Chondrocyte (in vitro differentiated cells): Measurements from ENCODE around the gene CHMP4A. TPM values are rescaled to one million over a fixed set of nuclear protein-coding genes. Genes with fewer than 3 reads are reported as not detected.

ENCODE experiments used
- DNase-seq: peaks from one replicate; pipeline ENCODE4 v3.0.0; 2021; ENCODE audit warnings: mixed read lengths, low spot score
- H3K27ac Mint-ChIP-seq: one replicate; pipeline ENCODE4 v1.8.0; 2021; ENCODE audit warnings: mild to moderate bottlenecking, moderate library complexity, mixed read lengths; ENCODE audit not compliant: unreplicated experiment
- H3K27me3 Mint-ChIP-seq: 2 replicates; pipeline ENCODE4 v1.8.0; 2021; ENCODE audit warnings: low read depth, mixed read lengths
- H3K36me3 Mint-ChIP-seq: 2 replicates; pipeline ENCODE4 v1.8.0; 2021; ENCODE audit warnings: low read depth, mixed read lengths
- H3K4me1 Mint-ChIP-seq: 2 replicates; pipeline ENCODE4 v1.8.0; 2021; ENCODE audit warnings: low read depth, mild to moderate bottlenecking, mixed read lengths
- H3K4me3 Mint-ChIP-seq: one replicate; pipeline ENCODE4 v1.8.0; 2021; ENCODE audit warnings: mild to moderate bottlenecking, moderate library complexity, mixed read lengths; ENCODE audit not compliant: unreplicated experiment
- H3K9me3 Mint-ChIP-seq: 2 replicates; pipeline ENCODE4 v1.8.0; 2021; ENCODE audit warnings: low read depth, mixed read lengths
- CTCF ChIP-seq: fragments of 200-600 bp; sonication (generic); IDR thresholded peaks from 2 replicates; pipeline ENCODE4 v1.5.0; 2021; ENCODE audit warnings: antibody characterized with exemption, mild to moderate bottlenecking, moderate library complexity
- total RNA-seq: library from RNA; stranded (reverse); gene quantifications from 3 replicates; pipeline ENCODE4 v1.2.1, GENCODE V29; 2021

Gene CHMP4A
- total RNA-seq, 1 donor from 2014 or later: 35.3 TPM

- H3K27me3 Mint-ChIP-seq: no peaks in the 10 kb centered on the region
- H3K4me3 Mint-ChIP-seq: peak overlapping the region; percentile 98
- H3K27ac Mint-ChIP-seq: peak overlapping the region; percentile 15
- DNase-seq: no peak
- H3K9me3 Mint-ChIP-seq: no peaks in the 10 kb centered on the region
- H3K4me1 Mint-ChIP-seq: peaks cover 54% of the 10 kb centered on the region
- no peak for TF ChIP-seq CTCF
- peaks cover 21% of the 10 kb centered on the region for H3K36me3 Mint-ChIP-seq
Measured at GRCh38 chr14:24233538-24233866, 20.2 kb upstream of the CHMP4A start.

- no peak for DNase-seq
- no peaks in the 10 kb centered on the region for H3K9me3 Mint-ChIP-seq
- peak; percentile 1 for TF ChIP-seq CTCF
- H3K27me3 Mint-ChIP-seq: no peaks in the 10 kb centered on the region
- H3K36me3 Mint-ChIP-seq: peaks cover 16% of the 10 kb centered on the region
- H3K27ac Mint-ChIP-seq: peak within 1 kb of the TSS; percentile 100
- peaks cover 48% of the 10 kb centered on the region for H3K4me1 Mint-ChIP-seq
- H3K4me3 Mint-ChIP-seq: peak within 1 kb of the TSS; percentile 98
Measured at GRCh38 chr14:24232645-24233537, 19.6 kb upstream of the CHMP4A start, which contains the start of gene GMPR2. Gene GMPR2 (plus strand): TSS chr14:24232929. CDS start chr14:24233254, 325 bp downstream.

GRCh38 chr14:24232121-24232644, 18.9 kb upstream of the CHMP4A start, which contains the start of gene NEDD8:
Gene NEDD8 (minus strand): TSS chr14:24232367. CDS start chr14:24232267, 100 bp downstream.
- no peaks in the 10 kb centered on the region for H3K27me3 Mint-ChIP-seq
- peaks cover 12% of the 10 kb centered on the region for H3K36me3 Mint-ChIP-seq
- H3K4me3 Mint-ChIP-seq: peak within 1 kb of the TSS; percentile 98
- H3K27ac Mint-ChIP-seq: peak within 1 kb of the TSS; percentile 100
- peak; percentile 4 for TF ChIP-seq CTCF
- H3K4me1 Mint-ChIP-seq: peaks cover 46% of the 10 kb centered on the region
- no peak for DNase-seq
- no peaks in the 10 kb centered on the region for H3K9me3 Mint-ChIP-seq

GRCh38 chr14:24231263-24232120, 18.2 kb upstream of the CHMP4A start:
- peaks cover 8% of the 10 kb centered on the region for H3K36me3 Mint-ChIP-seq
- H3K27me3 Mint-ChIP-seq: no peaks in the 10 kb centered on the region
- no peaks in the 10 kb centered on the region for H3K9me3 Mint-ChIP-seq
- DNase-seq: no peak
- H3K27ac Mint-ChIP-seq: peak overlapping the region; percentile 100
- peak overlapping the region; percentile 98 for H3K4me3 Mint-ChIP-seq
- H3K4me1 Mint-ChIP-seq: peaks cover 46% of the 10 kb centered on the region
- no peak for TF ChIP-seq CTCF

GRCh38 chr14:24228902-24229301, 15.6 kb upstream of the CHMP4A start:
- H3K36me3 Mint-ChIP-seq: peaks cover 4% of the 10 kb centered on the region
- H3K27me3 Mint-ChIP-seq: no peaks in the 10 kb centered on the region
- H3K27ac Mint-ChIP-seq: no peak overlapping the region
- DNase-seq: no peak
- H3K9me3 Mint-ChIP-seq: no peaks in the 10 kb centered on the region
- peaks cover 34% of the 10 kb centered on the region for H3K4me1 Mint-ChIP-seq
- no peak overlapping the region for H3K4me3 Mint-ChIP-seq
- no peak for TF ChIP-seq CTCF
